Activated CD8-positive, alpha-beta T cell treated with anti-CD3 and anti-CD28 coated beads, Interleukin-2, amount 10 ng/mL, durations not matched to agents 7 days and 5 days (primary cell): ENCODE measurements around the gene BLVRA. TPM values are rescaled to one million over a fixed set of nuclear protein-coding genes. Genes with fewer than 3 reads are reported as not detected.

Experiments used
- ATAC-seq: fragments of 150-1000 bp; cut with Tn5 transposase; one replicate; pipeline ENCODE4 v1.10.0; 2021; ENCODE audit warnings: moderate library complexity
- CTCF ChIA-PET: fragments of 350-600 bp; sonication (Branson Sonifier 250); formaldehyde crosslinking; loops from one replicate; lab custom pipeline; 2021; ENCODE audit warnings: antibody characterized with exemption; lab: Charles Lee
- POLR2A ChIA-PET: fragments of 350-600 bp; sonication (Branson Sonifier 250); formaldehyde crosslinking; loops from one replicate; lab custom pipeline; 2021; ENCODE audit warnings: antibody characterized with exemption; lab: Charles Lee
- DNase-seq: peaks from one replicate; pipeline ENCODE4 v3.0.0-alpha.2; 2020
- H3K27ac Mint-ChIP-seq: one replicate; pipeline ENCODE4 v1.8.0; 2021; ENCODE audit warnings: mild to moderate bottlenecking, mixed read lengths
- H3K27me3 Mint-ChIP-seq: one replicate; pipeline ENCODE4 v1.8.0; 2021; ENCODE audit warnings: low read depth, mixed read lengths
- H3K36me3 Mint-ChIP-seq: one replicate; pipeline ENCODE4 v1.8.0; 2021; ENCODE audit warnings: low read depth, mixed read lengths
- H3K4me1 Mint-ChIP-seq: one replicate; pipeline ENCODE4 v1.8.0; 2021; ENCODE audit warnings: low read depth, mixed read lengths
- H3K4me3 Mint-ChIP-seq: one replicate; pipeline ENCODE4 v1.8.0; 2021; ENCODE audit warnings: mild to moderate bottlenecking, mixed read lengths
- H3K9me3 Mint-ChIP-seq: one replicate; pipeline ENCODE4 v1.8.0; 2022; ENCODE audit warnings: mixed read lengths; ENCODE audit not compliant: insufficient read depth
- total RNA-seq, 2 experiments: library from RNA; stranded (reverse); gene quantifications; one replicate each; pipeline ENCODE4 v1.2.3, GENCODE V29; 2021

The BLVRA gene
- total RNA-seq, 2 experiments from 2014 or later = 25.7 to 29.2 TPM

DNA sequence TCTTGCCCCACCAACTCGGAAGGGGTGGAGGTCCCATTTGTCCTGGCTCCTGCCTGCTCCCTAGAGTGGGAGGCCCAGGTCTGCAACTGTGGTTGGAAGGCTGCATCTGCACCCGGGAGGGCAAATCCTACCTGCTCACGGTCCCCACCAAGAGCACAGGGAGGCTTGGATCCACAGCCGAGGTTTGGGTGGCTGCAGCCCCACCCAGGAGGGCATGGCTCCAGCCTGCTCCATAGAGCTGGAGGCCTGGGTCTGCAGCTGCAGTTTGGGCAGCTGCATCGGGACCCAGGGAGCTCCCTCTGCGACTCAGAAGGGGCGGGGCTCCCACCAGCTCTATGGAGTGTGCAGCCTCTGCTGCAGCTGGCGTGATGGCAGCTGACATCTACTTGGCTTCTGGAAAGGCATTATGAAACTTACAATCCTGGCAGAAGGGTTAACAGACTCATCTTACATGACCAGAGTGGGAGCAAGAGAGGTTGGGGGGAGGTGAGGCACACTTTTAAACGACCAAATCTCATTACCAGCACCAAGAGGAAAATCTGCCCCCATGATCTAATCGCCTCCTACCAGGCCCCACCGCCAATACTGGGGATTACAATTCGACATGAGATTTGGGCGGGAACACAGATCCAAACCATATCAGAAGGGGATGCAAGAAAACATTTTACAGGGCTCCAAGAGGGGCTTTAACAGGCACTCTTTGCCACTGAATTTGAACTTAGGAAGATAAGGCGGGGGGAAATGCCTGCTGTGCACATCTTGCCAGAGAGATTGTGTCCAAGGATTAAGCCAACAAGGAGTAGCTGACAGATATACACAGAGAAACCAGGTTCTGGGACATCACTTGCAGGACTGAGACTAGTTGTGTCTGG lies 8.2 kb upstream of the BLVRA start:
- H3K4me1 Mint-ChIP-seq = peaks cover 4% of the 10 kb centered on the region
- no peak overlapping the region for H3K27ac Mint-ChIP-seq
- H3K27me3 Mint-ChIP-seq = no peaks in the 10 kb centered on the region
- no peaks in the 10 kb centered on the region for H3K9me3 Mint-ChIP-seq
- ATAC-seq (no peak), DNase-seq (no peak)
- ChIA-PET CTCF (interaction anchor here (0.5 to 1.0 kb wide), 3 partner anchors 10 to 451 kb away, joined by 3 read pairs; no protein-coding TSS in a partner anchor), POLR2A (interaction anchor here (1.0 kb wide), 1 partner anchor 20 kb away, joined by 4 read pairs; no protein-coding TSS in a partner anchor)
- H3K36me3 Mint-ChIP-seq = no peaks in the 10 kb centered on the region
- no peak overlapping the region for H3K4me3 Mint-ChIP-seq

DNA sequence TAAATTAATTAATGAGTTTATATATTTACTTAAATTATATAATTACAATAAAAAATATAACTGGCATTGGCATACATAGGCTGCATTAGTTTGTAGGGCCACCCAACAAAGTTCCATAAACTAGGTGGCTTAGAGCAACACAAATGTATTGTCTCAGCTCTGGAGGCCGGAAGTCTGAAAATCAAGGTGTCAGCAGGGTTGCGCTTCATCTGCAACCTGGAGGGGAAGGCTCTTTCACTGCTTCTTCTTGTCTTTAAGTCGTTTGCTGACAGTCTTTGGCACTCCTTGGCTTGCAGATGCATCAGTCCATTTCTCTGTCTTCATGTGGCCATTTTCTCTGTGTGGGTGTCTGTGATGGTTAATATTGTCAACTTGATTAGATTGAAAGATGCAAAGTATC lies 6.1 kb upstream of the BLVRA start:
- Mint-ChIP-seq H3K4me3 (no peak overlapping the region), H3K4me1 (peaks cover 19% of the 10 kb centered on the region), H3K27ac (no peak overlapping the region), H3K36me3 (no peaks in the 10 kb centered on the region), H3K9me3 (no peaks in the 10 kb centered on the region), H3K27me3 (peaks cover 4% of the 10 kb centered on the region)
- ATAC-seq = no peak
- no peak for DNase-seq
- ChIA-PET CTCF (interaction anchor here (0.5 to 2.0 kb wide), 2 partner anchors 42 to 170 kb away, joined by 3 to 6 read pairs; partner anchors contain the start of gene STK17A), POLR2A (no interaction called here)

DNA sequence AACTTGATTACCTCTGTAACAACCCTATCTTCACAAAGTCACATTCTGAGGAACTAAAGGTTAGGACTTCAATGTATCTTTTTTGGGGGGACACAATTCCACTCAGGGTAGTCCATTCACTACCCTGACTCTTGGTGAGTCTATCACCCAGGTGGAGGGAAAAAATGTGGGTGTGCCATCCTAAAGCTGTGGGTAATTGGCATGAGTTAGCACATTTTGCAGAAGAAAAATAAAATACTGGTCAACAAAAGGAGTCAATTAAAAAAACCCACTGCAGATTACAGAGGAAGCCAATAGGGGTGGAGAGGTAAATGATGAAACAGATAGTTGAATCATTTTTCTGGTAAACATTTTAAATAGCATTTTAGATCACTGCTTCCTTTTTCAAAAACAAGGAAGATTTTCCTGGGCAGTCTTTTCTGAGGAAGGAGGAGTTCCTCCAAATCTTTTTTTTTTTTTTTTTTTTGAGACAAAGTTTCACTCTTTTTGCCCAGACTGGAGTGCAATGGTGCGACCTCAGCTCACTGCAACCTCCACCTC lies 5.1 kb upstream of the BLVRA start:
- Mint-ChIP-seq H3K9me3 (no peaks in the 10 kb centered on the region), H3K4me1 (peaks cover 26% of the 10 kb centered on the region), H3K36me3 (no peaks in the 10 kb centered on the region), H3K4me3 (no peak overlapping the region), H3K27me3 (peaks cover 4% of the 10 kb centered on the region), H3K27ac (no peak overlapping the region)
- ATAC-seq (no peak), DNase-seq (no peak)
- CTCF ChIA-PET = interaction anchor here (0.7 to 2.0 kb wide), 2 partner anchors 115 to 171 kb away, joined by 3 to 6 read pairs; partner anchors contain the start of gene STK17A
- POLR2A ChIA-PET = no interaction called here

DNA sequence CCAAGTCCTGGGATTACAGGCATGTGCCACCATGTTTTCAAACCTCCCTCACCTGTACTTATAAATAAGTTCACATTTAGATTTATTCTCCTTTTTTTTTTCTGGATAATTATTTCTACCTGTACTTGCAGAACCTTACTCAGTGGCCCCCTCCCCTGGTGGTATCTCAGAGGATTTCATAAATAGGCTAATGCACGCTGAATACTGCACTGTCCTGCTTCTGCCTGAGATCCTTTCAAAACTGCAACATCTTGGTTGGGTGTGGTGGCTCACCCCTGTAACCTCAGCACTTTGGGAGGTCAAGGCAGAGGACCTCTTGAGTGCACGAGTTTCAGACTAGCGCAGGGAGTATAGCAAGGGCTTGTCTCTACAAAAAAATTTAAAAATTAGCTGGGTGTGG lies 4.6 kb upstream of the BLVRA start:
- Mint-ChIP-seq H3K36me3 (no peaks in the 10 kb centered on the region), H3K4me3 (no peak overlapping the region), H3K27me3 (peaks cover 4% of the 10 kb centered on the region), H3K9me3 (no peaks in the 10 kb centered on the region), H3K27ac (no peak overlapping the region), H3K4me1 (peaks cover 26% of the 10 kb centered on the region)
- ATAC-seq = no peak
- ChIA-PET CTCF (interaction anchor here (0.7 to 2.0 kb wide), 3 partner anchors 54 to 171 kb away, joined by 3 to 6 read pairs (median 3); partner anchors contain the start of gene STK17A), POLR2A (no interaction called here)
- DNase-seq = no peak

DNA sequence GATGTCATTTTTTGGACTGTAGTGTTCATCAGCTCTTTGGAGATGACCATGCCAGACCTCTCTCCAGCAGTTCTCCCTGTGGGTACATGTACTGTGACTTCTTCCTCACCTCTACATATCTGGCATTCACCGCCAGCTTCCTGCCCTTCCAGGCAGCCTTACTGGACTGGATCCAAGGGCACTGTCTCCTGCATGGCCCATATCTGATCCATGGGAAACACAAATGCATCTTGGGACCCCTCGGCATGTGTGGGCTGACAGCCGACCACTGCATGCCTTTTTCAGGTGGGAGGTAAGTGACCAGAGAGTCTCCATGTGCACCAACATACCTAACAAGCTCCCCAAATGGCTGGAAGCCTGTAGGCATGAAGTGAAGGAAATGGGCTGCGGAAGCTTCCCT lies 3.9 kb upstream of the BLVRA start:
- Mint-ChIP-seq H3K9me3 (no peaks in the 10 kb centered on the region), H3K27me3 (peaks cover 4% of the 10 kb centered on the region), H3K4me3 (no peak overlapping the region), H3K4me1 (peaks cover 30% of the 10 kb centered on the region), H3K27ac (no peak overlapping the region), H3K36me3 (no peaks in the 10 kb centered on the region)
- POLR2A ChIA-PET = no interaction called here
- CTCF ChIA-PET = interaction anchor here (0.8 kb wide), 1 partner anchor 54 kb away, joined by 3 read pairs; no protein-coding TSS in a partner anchor
- ATAC-seq = no peak
- no peak for DNase-seq

DNA sequence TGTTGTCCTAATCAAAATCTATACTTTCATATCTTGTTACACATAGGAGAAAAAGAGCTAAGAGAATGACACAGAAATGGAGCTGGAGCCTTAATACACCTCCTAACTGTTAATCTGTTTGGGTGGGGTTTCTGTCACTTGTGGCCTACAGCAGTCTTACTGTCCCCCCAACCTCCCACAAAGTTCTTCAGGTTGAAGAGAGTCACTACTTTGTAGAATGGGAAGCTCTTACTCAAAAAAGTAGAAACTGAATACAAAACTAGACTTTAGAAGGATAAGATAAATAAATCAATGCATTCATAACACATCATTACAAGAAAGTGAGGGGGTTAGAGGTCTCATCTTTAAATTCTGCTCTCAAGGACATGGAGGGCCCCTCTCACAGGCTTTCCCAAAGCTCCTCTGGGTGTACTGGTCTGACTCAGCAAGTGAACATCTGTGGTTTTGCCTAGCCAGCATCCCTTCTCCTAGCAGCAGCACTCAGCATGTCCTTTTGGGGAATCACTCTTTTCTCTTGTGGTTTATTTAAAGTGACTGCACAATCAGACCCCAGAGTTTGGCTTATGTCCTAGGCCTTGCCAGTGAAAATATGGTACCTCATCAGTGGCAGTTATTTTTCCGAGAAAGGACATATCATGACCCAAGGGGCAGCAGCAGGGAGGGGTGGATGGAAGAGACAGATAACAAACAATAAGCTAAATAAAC lies 2.0 kb upstream of the BLVRA start:
- Mint-ChIP-seq H3K36me3 (peaks cover 5% of the 10 kb centered on the region), H3K27me3 (peaks cover 4% of the 10 kb centered on the region), H3K4me1 (peaks cover 33% of the 10 kb centered on the region), H3K9me3 (no peaks in the 10 kb centered on the region), H3K4me3 (peak overlapping the region; percentile 69), H3K27ac (no peak overlapping the region)
- ATAC-seq = no peak
- no peak for DNase-seq
- ChIA-PET POLR2A (no interaction called here), CTCF (interaction anchor here (0.8 to 1.7 kb wide), 3 partner anchors 21 to 83 kb away, joined by 3 to 4 read pairs (median 4); no protein-coding TSS in a partner anchor)

DNA sequence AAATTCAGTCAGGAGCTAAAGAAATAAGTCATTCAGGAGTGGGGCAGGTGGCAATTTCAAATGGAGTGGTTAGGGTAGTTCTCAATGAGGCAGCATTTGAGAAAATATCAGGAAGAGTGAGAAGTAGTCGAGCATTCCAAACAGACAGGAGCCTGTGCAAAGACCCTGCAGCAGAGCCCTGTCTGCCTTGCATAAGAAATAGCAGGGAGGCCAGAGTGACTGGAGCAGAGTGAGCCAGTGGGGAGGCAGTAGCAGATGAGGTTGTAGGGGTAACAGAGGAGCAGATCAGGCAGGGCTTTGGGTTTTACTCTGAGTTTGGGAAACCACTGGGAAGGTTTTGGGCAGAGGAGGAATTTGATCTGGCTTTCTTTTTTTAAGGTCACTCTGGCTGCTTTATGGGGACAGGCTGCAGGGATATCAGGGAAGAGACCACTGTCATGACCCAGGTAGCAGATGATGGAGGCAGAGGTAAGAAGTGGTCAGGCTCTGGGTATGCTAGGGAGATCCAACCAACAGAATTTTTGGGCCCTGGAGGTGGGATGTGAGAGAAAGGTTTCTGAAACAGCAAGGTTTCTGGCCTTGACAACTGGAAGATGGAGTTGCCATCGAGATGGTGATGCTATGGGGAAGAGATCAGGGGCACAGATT lies 1.3 kb upstream of the BLVRA start:
- Mint-ChIP-seq H3K9me3 (no peaks in the 10 kb centered on the region), H3K4me3 (peak overlapping the region; percentile 69), H3K27ac (no peak overlapping the region), H3K27me3 (peaks cover 4% of the 10 kb centered on the region), H3K4me1 (peaks cover 33% of the 10 kb centered on the region), H3K36me3 (peaks cover 5% of the 10 kb centered on the region)
- ChIA-PET CTCF (interaction anchor here (1.2 to 3.6 kb wide), 4 partner anchors 21 to 175 kb away, joined by 4 to 16 read pairs (median 4); partner anchors contain the start of gene STK17A), POLR2A (no interaction called here)
- DNase-seq = no peak
- no peak for ATAC-seq

DNA sequence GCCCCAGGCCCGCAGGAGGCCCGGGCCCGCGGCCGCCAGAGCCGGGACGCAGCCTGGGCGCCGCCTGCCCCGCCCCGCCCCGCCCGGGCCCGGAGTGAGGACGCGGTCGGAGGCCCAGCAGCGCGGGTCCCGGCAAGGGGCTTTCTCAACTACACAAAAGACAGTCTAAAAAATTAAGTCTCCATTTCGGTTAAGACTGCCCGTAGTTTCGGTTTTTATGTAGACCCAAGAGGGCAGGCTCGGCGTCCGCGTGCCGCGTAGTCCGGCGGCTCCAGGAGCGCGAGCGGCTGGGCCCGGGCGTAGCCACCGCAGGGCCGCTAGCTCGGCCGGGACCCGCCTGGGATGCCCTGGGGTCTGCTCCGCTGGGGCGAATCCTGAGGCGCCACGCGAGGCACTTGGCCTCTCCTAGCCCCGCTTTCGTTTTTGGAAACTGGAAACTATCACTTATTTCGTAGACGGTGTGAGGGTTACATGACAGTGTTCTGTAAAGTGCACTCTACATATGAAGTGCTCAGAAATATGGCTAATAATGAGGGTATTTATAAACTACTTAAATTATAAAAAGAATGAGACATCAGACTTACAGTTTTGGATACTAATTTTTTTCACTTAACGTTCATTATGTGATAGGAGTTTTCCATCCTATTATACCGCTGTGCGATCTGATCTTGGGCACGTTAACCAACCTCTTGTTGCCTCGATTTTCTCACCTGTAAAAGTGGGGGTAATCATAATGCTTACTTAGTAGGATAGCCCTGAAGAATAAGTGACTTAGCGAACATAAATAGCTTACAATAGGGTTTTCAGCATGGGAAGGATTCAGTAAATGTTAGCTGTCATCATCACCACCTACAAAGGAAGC lies 573 bp downstream of the BLVRA start:
- Mint-ChIP-seq H3K27ac (peak overlapping the region; percentile 78), H3K36me3 (peaks cover 5% of the 10 kb centered on the region), H3K4me1 (peaks cover 41% of the 10 kb centered on the region), H3K9me3 (no peaks in the 10 kb centered on the region), H3K27me3 (peaks cover 4% of the 10 kb centered on the region), H3K4me3 (peak overlapping the region; percentile 75)
- ChIA-PET CTCF (interaction anchor here (1.2 to 3.6 kb wide), 4 partner anchors 8 to 177 kb away, joined by 3 to 16 read pairs (median 4); partner anchors contain the start of gene STK17A), POLR2A (interaction anchor here (0.5 to 1.7 kb wide), 2 partner anchors 9 to 175 kb away, joined by 3 to 4 read pairs; no protein-coding TSS in a partner anchor)
- DNase-seq (peak; percentile 60), ATAC-seq (peak; percentile 78)

DNA sequence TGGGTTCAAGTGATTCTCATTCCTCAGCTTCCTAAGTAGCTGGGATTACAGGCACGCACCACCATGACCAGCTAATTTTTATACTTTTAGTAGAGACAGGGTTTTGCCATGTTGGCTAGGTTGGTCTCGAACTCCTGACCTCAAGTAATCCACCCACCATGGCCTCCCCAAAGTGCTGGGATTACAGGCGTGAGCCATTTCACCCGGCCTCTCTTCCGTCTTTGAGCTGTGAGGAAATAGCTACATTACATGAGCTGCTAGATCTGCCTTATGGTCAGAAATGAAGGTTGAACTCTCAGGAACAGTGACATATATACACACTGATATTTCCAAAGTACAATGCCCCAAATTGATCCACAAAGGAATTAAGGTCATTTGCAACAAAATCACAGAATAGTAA lies 2.4 kb downstream of the BLVRA start:
- H3K4me3 Mint-ChIP-seq = no peak overlapping the region
- ATAC-seq (no peak), DNase-seq (no peak)
- peaks cover 49% of the 10 kb centered on the region for H3K4me1 Mint-ChIP-seq
- ChIA-PET POLR2A (no interaction called here), CTCF (interaction anchor here (1.3 to 3.6 kb wide), 3 partner anchors 10 to 178 kb away, joined by 3 to 16 read pairs (median 4); partner anchors contain the start of gene STK17A)
- no peaks in the 10 kb centered on the region for H3K9me3 Mint-ChIP-seq
- H3K36me3 Mint-ChIP-seq = peaks cover 5% of the 10 kb centered on the region
- H3K27ac Mint-ChIP-seq = no peak overlapping the region
- peaks cover 4% of the 10 kb centered on the region for H3K27me3 Mint-ChIP-seq

DNA sequence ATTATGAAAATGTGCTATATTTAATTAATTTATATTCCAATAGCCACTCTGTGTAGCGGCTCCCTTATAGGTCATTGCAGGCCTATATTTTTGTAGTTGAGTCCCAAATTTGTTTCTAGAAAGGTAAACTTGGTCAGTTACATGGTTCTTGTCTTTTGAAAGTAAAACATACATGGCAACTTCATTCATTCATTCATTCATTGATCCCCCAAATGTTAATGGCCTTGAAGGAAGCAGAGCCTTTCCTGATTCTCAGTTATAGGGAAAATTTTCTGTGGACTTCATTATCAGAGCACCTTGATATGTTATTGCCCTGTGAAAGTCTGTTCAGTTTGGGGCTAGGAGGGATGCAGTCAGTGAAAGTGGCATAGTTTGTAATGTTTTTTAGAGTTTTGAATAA lies 2.9 kb downstream of the BLVRA start:
- H3K36me3 Mint-ChIP-seq = peaks cover 5% of the 10 kb centered on the region
- ATAC-seq (no peak), DNase-seq (no peak)
- no peak overlapping the region for H3K27ac Mint-ChIP-seq
- H3K9me3 Mint-ChIP-seq = no peaks in the 10 kb centered on the region
- ChIA-PET POLR2A (no interaction called here), CTCF (interaction anchor here (1.3 to 1.5 kb wide), 2 partner anchors 78 to 179 kb away, joined by 4 read pairs; partner anchors contain the start of gene STK17A)
- peaks cover 4% of the 10 kb centered on the region for H3K27me3 Mint-ChIP-seq
- no peak overlapping the region for H3K4me3 Mint-ChIP-seq
- H3K4me1 Mint-ChIP-seq = peaks cover 45% of the 10 kb centered on the region
